HG03175 (cell line): ENCODE measurements around the gene SLC34A3.

ENCODE experiments used
- ATAC-seq: cut with Tn5 transposase; IDR thresholded peaks from one replicate; pipeline ENCODE4 v1.9.1; 2021; ENCODE audit warnings: mild to moderate bottlenecking, moderate library complexity; ENCODE audit not compliant: unreplicated experiment

Gene SLC34A3

GRCh38 chr9:137230705-137231371 lies at the start of gene SLC34A3:
SLC34A3 (plus strand) TSS chr9:137230901; CDS start chr9:137231703, 802 bp downstream.
- ATAC-seq = no peak

GRCh38 chr9:137181680-137182079 lies 49.0 kb upstream of the SLC34A3 start:
- no peak for ATAC-seq

GRCh38 chr9:137182836-137183235 lies 47.9 kb upstream of the SLC34A3 start:
- ATAC-seq = no peak

GRCh38 chr9:137183980-137184595 lies 46.6 kb upstream of the SLC34A3 start:
- no peak for ATAC-seq

- ATAC-seq = no peak
Observed at GRCh38 chr9:137184881-137185660, 45.6 kb upstream of the SLC34A3 start.

GRCh38 chr9:137185921-137186320 lies 44.8 kb upstream of the SLC34A3 start:
- ATAC-seq = no peak

GRCh38 chr9:137186385-137186784 lies 44.3 kb upstream of the SLC34A3 start:
- no peak for ATAC-seq

GRCh38 chr9:137187386-137187785 lies 43.3 kb upstream of the SLC34A3 start:
- ATAC-seq = no peak

- ATAC-seq = no peak
Observed at GRCh38 chr9:137188086-137188489, 42.6 kb upstream of the SLC34A3 start.

- peak; percentile 84 for ATAC-seq
Observed at GRCh38 chr9:137188490-137189296, 42.0 kb upstream of the SLC34A3 start, which contains the start of the genes ANAPC2 and SSNA1. ANAPC2 (minus strand) TSS chr9:137188560; CDS start chr9:137188532, 28 bp downstream. SSNA1 (plus strand) TSS chr9:137188676; CDS start chr9:137188727, 51 bp downstream.

- ATAC-seq = no peak
Observed at GRCh38 chr9:137189297-137190295, 41.1 kb upstream of the SLC34A3 start.

- ATAC-seq = no peak
Observed at GRCh38 chr9:137190315-137190856, 40.3 kb upstream of the SLC34A3 start.

- no peak for ATAC-seq
Observed at GRCh38 chr9:137191245-137191644, 39.5 kb upstream of the SLC34A3 start.

GRCh38 chr9:137191691-137192447 lies 38.8 kb upstream of the SLC34A3 start:
- no peak for ATAC-seq

GRCh38 chr9:137192448-137192780 lies 38.3 kb upstream of the SLC34A3 start:
- no peak for ATAC-seq

GRCh38 chr9:137192859-137193258 lies 37.8 kb upstream of the SLC34A3 start:
- ATAC-seq = no peak

GRCh38 chr9:137193771-137194170 lies 36.9 kb upstream of the SLC34A3 start:
- ATAC-seq = no peak

GRCh38 chr9:137194388-137194787 lies 36.3 kb upstream of the SLC34A3 start:
- ATAC-seq = no peak

- no peak for ATAC-seq
Observed at GRCh38 chr9:137194909-137195308, 35.8 kb upstream of the SLC34A3 start.
